ENCODE data around the gene MIEF1.

MIEF1 gene

DNA sequence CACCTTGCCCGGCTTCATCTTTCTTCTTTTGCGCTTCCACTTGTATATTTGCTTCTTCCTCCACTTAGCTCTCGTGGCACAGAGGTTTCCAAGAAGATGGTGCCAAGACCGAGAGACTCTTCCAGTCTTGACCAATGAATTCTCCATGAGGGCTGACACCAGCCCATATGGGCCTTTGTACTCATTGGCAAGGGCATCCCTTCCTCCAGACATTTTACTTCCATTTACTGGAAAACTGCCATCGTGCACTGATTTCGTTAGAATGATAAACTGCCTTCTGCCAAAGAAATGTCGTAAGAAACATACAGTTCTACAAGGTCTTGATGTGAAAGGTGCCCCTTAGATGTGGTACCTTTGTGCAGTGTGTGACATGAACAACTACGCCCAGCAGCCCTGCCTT is 4.7 kb upstream of the MIEF1 start:
- Histone ChIP-seq H4K91ac (ENCODE audit: low read length) (no peak overlapping the region), H2BK120ac (ENCODE audit: low read depth, low read length) (no peak overlapping the region), H3K36me3 (ENCODE audit: control insufficient read depth in 1 of 2, insufficient read depth in 2 of 2, low read depth in 1 of 2, low read length in 2 of 2) (no peaks in the 10 kb centered on the region), H3K23ac (ENCODE audit: low read length in 2 of 2) (no peak overlapping the region), H2BK12ac (ENCODE audit: low read length in 2 of 2) (no peak overlapping the region), H3K4me1 (ENCODE audit: control insufficient read depth, insufficient read depth, low read depth, low read length) (peaks cover 13% of the 10 kb centered on the region), H3K4ac (ENCODE audit: low read depth in 1 of 2, low read length in 2 of 2) (no peak overlapping the region), H2BK15ac (ENCODE audit: low read depth, poor library complexity, severe bottlenecking) (no peak overlapping the region), H3K27me3 (ENCODE audit: control insufficient read depth in 1 of 2, insufficient read depth in 1 of 2, low read length in 2 of 2) (no peaks in the 10 kb centered on the region), H2BK5ac (ENCODE audit: low read depth, low read length, poor library complexity, severe bottlenecking) (no peak overlapping the region), H3K79me1 (replicated peaks; ENCODE audit: low read length, poor library complexity, severe bottlenecking) (no peaks in the 10 kb centered on the region), H3K4me2 (ENCODE audit: low read length, poor library complexity, severe bottlenecking) (no peak overlapping the region), H2AK5ac (ENCODE audit: low read length, severe bottlenecking) (no peak overlapping the region), H2AFZ (ENCODE audit: low read depth, low read length) (no peak overlapping the region), H3K18ac (ENCODE audit: low read depth in 1 of 2, low read length in 2 of 2) (no peak overlapping the region), H3K4me3 (ENCODE audit: insufficient read depth in 1 of 2, low read depth in 1 of 2, low read length in 2 of 2) (no peak overlapping the region), H3K9ac (ENCODE audit: low read length) (no peak overlapping the region), H3K14ac (ENCODE audit: low read length in 2 of 2) (no peak overlapping the region), H4K8ac (ENCODE audit: low read length) (no peak overlapping the region), H3K27ac (ENCODE audit: low read length, poor library complexity, severe bottlenecking) (no peak overlapping the region), H3K9me3 (ENCODE audit: control insufficient read depth, low read length) (no peaks in the 10 kb centered on the region)
- WGBS, result 97% methylated on average over 8 of the region's 8 CpGs
- DNase-seq, result no peak

DNA sequence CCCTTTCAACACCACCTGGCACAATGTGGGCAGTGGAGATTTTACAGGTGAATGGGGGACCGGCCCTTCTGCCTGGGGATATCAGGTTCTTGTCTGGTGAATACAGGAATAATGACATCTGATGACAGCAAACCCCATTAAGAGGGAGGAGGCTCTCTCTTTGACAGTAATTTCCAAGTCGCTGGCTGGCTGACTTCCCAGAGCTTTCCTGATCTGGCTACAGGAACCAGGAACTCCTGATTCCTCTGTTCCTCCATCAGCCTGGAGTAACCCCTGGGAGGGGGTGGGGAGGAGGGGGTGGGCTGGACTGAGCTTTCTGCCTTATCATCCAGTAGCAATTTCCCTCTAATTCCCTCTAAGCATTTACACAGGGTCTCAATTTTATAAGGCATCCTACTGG is 3.7 kb upstream of the MIEF1 start:
- Histone ChIP-seq H4K91ac (ENCODE audit: low read length) (no peak overlapping the region), H2BK5ac (ENCODE audit: low read depth, low read length, poor library complexity, severe bottlenecking) (no peak overlapping the region), H3K4me2 (ENCODE audit: low read length, poor library complexity, severe bottlenecking) (no peak overlapping the region), H4K8ac (ENCODE audit: low read length) (no peak overlapping the region), H2BK12ac (ENCODE audit: low read length in 2 of 2) (no peak overlapping the region), H3K9ac (ENCODE audit: low read length) (no peak overlapping the region), H3K27ac (ENCODE audit: low read length, poor library complexity, severe bottlenecking) (no peak overlapping the region), H3K4me3 (ENCODE audit: insufficient read depth in 1 of 2, low read depth in 1 of 2, low read length in 2 of 2) (no peak overlapping the region), H2BK15ac (ENCODE audit: low read depth, poor library complexity, severe bottlenecking) (no peak overlapping the region), H3K4me1 (ENCODE audit: control insufficient read depth, insufficient read depth, low read depth, low read length) (peaks cover 15% of the 10 kb centered on the region), H3K18ac (ENCODE audit: low read depth in 1 of 2, low read length in 2 of 2) (no peak overlapping the region), H3K36me3 (ENCODE audit: control insufficient read depth in 1 of 2, insufficient read depth in 2 of 2, low read depth in 1 of 2, low read length in 2 of 2) (no peaks in the 10 kb centered on the region), H3K23ac (ENCODE audit: low read length in 2 of 2) (peak overlapping the region in 1 of 2 experiments; percentile 30), H2BK120ac (ENCODE audit: low read depth, low read length) (no peak overlapping the region), H3K14ac (ENCODE audit: low read length in 2 of 2) (no peak overlapping the region), H3K79me1 (replicated peaks; ENCODE audit: low read length, poor library complexity, severe bottlenecking) (no peaks in the 10 kb centered on the region), H3K4ac (ENCODE audit: low read depth in 1 of 2, low read length in 2 of 2) (no peak overlapping the region), H3K27me3 (ENCODE audit: control insufficient read depth in 1 of 2, insufficient read depth in 1 of 2, low read length in 2 of 2) (no peaks in the 10 kb centered on the region), H2AK5ac (ENCODE audit: low read length, severe bottlenecking) (no peak overlapping the region), H2AFZ (ENCODE audit: low read depth, low read length) (no peak overlapping the region), H3K9me3 (ENCODE audit: control insufficient read depth, low read length) (no peaks in the 10 kb centered on the region)
- WGBS, result 100% methylated on average over 1 of the region's 2 CpGs
- no peak for DNase-seq

DNA sequence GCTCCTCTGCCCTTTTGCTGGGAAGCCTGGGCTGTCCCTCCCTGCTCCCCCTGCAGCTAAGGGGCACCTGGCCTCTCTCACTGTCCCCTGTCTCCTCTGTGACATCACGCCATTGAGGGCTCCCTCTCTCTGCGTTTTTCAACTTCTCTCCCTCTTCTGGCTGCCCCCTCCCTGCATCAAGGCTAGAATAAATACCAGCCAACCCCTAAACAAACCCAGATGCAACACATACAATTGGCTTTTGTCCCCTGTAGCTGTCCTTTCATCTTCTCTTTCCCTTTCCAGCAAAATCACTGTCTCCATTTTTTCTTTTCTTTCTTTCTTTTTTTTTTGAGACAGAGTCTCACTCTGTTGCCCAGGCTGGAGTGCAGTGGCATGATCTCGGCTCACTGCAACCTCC is 3.3 kb upstream of the MIEF1 start:
- H3K18ac ChIP-seq (ENCODE audit: low read depth in 1 of 2, low read length in 2 of 2), result no peak overlapping the region
- H2AK5ac ChIP-seq (ENCODE audit: low read length, severe bottlenecking), result no peak overlapping the region
- H2BK12ac ChIP-seq (ENCODE audit: low read length in 2 of 2), result no peak overlapping the region
- H3K9me3 ChIP-seq (ENCODE audit: control insufficient read depth, low read length), result no peaks in the 10 kb centered on the region
- H3K79me1 ChIP-seq (replicated peaks; ENCODE audit: low read length, poor library complexity, severe bottlenecking), result no peaks in the 10 kb centered on the region
- H3K27me3 ChIP-seq (ENCODE audit: control insufficient read depth in 1 of 2, insufficient read depth in 1 of 2, low read length in 2 of 2), result no peaks in the 10 kb centered on the region
- no peak overlapping the region for H4K91ac ChIP-seq (ENCODE audit: low read length)
- H3K23ac ChIP-seq (ENCODE audit: low read length in 2 of 2), result no peak overlapping the region
- no peak for DNase-seq
- H2BK120ac ChIP-seq (ENCODE audit: low read depth, low read length), result no peak overlapping the region
- no peak overlapping the region for H3K4me2 ChIP-seq (ENCODE audit: low read length, poor library complexity, severe bottlenecking)
- no peak overlapping the region for H2BK15ac ChIP-seq (ENCODE audit: low read depth, poor library complexity, severe bottlenecking)
- peaks cover 18% of the 10 kb centered on the region for H3K4me1 ChIP-seq (ENCODE audit: control insufficient read depth, insufficient read depth, low read depth, low read length)
- no peak overlapping the region for H3K4me3 ChIP-seq (ENCODE audit: insufficient read depth in 1 of 2, low read depth in 1 of 2, low read length in 2 of 2)
- no peak overlapping the region for H2AFZ ChIP-seq (ENCODE audit: low read depth, low read length)
- no peak overlapping the region for H3K14ac ChIP-seq (ENCODE audit: low read length in 2 of 2)
- no peak overlapping the region for H3K9ac ChIP-seq (ENCODE audit: low read length)
- no peak overlapping the region for H2BK5ac ChIP-seq (ENCODE audit: low read depth, low read length, poor library complexity, severe bottlenecking)
- H3K27ac ChIP-seq (ENCODE audit: low read length, poor library complexity, severe bottlenecking), result no peak overlapping the region
- no peaks in the 10 kb centered on the region for H3K36me3 ChIP-seq (ENCODE audit: control insufficient read depth in 1 of 2, insufficient read depth in 2 of 2, low read depth in 1 of 2, low read length in 2 of 2)
- 23% methylated on average over 2 of the region's 3 CpGs for WGBS
- H3K4ac ChIP-seq (ENCODE audit: low read depth in 1 of 2, low read length in 2 of 2), result no peak overlapping the region
- H4K8ac ChIP-seq (ENCODE audit: low read length), result no peak overlapping the region

DNA sequence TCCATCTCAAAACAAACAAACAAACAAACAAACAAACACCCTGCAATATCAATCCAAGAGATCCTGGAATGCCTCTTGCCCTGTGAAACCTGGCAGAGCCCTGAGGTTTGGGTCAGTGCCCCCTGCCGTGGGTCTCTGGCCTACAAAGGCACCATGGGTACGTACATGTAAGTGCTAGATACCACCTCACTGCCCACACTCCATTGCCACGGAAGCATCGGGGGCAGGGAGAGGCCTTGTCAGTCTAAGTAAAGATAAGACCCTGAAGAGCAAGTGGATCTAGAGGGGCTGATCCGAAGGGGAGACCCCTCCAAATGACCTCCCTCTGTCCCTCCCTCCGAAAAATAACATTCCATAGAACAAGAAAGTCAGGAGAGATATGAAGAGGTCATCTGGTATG is 2.0 kb upstream of the MIEF1 start:
- H3K18ac ChIP-seq (ENCODE audit: low read depth in 1 of 2, low read length in 2 of 2), result no peak overlapping the region
- WGBS, result 85% methylated on average over 4 of the region's 6 CpGs
- H3K27ac ChIP-seq (ENCODE audit: low read length, poor library complexity, severe bottlenecking), result no peak overlapping the region
- H2AK5ac ChIP-seq (ENCODE audit: low read length, severe bottlenecking), result peak overlapping the region; percentile 31
- no peak overlapping the region for H3K9ac ChIP-seq (ENCODE audit: low read length)
- no peak overlapping the region for H2BK12ac ChIP-seq (ENCODE audit: low read length in 2 of 2)
- H3K36me3 ChIP-seq (ENCODE audit: control insufficient read depth in 1 of 2, insufficient read depth in 2 of 2, low read depth in 1 of 2, low read length in 2 of 2), result peaks cover 11 to 12% of the 10 kb centered on the region in 2 experiments
- H4K8ac ChIP-seq (ENCODE audit: low read length), result no peak overlapping the region
- peaks cover 6% of the 10 kb centered on the region for H3K79me1 ChIP-seq (replicated peaks; ENCODE audit: low read length, poor library complexity, severe bottlenecking)
- no peak overlapping the region for H2BK120ac ChIP-seq (ENCODE audit: low read depth, low read length)
- peaks cover 18% of the 10 kb centered on the region for H3K4me1 ChIP-seq (ENCODE audit: control insufficient read depth, insufficient read depth, low read depth, low read length)
- no peak overlapping the region for H2AFZ ChIP-seq (ENCODE audit: low read depth, low read length)
- no peaks in the 10 kb centered on the region for H3K9me3 ChIP-seq (ENCODE audit: control insufficient read depth, low read length)
- no peak overlapping the region for H3K4me3 ChIP-seq (ENCODE audit: insufficient read depth in 1 of 2, low read depth in 1 of 2, low read length in 2 of 2)
- no peak overlapping the region for H3K23ac ChIP-seq (ENCODE audit: low read length in 2 of 2)
- no peak overlapping the region for H2BK5ac ChIP-seq (ENCODE audit: low read depth, low read length, poor library complexity, severe bottlenecking)
- no peak overlapping the region for H3K4ac ChIP-seq (ENCODE audit: low read depth in 1 of 2, low read length in 2 of 2)
- no peaks in the 10 kb centered on the region for H3K27me3 ChIP-seq (ENCODE audit: control insufficient read depth in 1 of 2, insufficient read depth in 1 of 2, low read length in 2 of 2)
- no peak overlapping the region for H4K91ac ChIP-seq (ENCODE audit: low read length)
- no peak overlapping the region for H3K14ac ChIP-seq (ENCODE audit: low read length in 2 of 2)
- no peak overlapping the region for H3K4me2 ChIP-seq (ENCODE audit: low read length, poor library complexity, severe bottlenecking)
- no peak overlapping the region for H2BK15ac ChIP-seq (ENCODE audit: low read depth, poor library complexity, severe bottlenecking)
- DNase-seq, result no peak

All from mesenchymal stem cell (in vitro differentiated cells and primary cell).